Liver (tissue), 9 donors: Measurements from ENCODE around the gene NDST1. TPM values are rescaled to one million over a fixed set of nuclear protein-coding genes. Genes with fewer than 3 reads are reported as not detected.

Experiments
- DNase-seq: peaks from one replicate; pipeline ENCODE4 v3.0.0-alpha.2; 2017; ENCODE audit warnings: low spot score
- H3K27ac ChIP-seq, 2 donors: one replicate each; pipeline ENCODE4 v1.7.0; 2013; ENCODE audit warnings: inconsistent platforms in 2 of 2, low read length in 2 of 2, control low read depth in 1 of 2, low read depth in 1 of 2, mild to moderate bottlenecking in 1 of 2
- H3K27me3 ChIP-seq, 4 donors: one replicate each; pipeline versions ENCODE4 v1.6.1 to v1.7.0; 2013; ENCODE audit warnings: low read length in 3 of 4, inconsistent platforms in 1 of 4, mild to moderate bottlenecking in 1 of 4, moderate library complexity in 1 of 4; ENCODE audit not compliant: control insufficient read depth in 4 of 4, insufficient read depth in 4 of 4
- H3K36me3 ChIP-seq, 4 donors: one replicate each; pipeline versions ENCODE4 v1.6.1 to v1.7.0; 2013; ENCODE audit warnings: low read length in 3 of 4, mild to moderate bottlenecking in 3 of 4, low read depth in 1 of 4, moderate library complexity in 1 of 4; ENCODE audit not compliant: control insufficient read depth in 4 of 4, insufficient read depth in 3 of 4
- H3K4me1 ChIP-seq, 4 donors: one replicate each; pipeline versions ENCODE4 v1.6.1 to v1.7.0; 2013; ENCODE audit warnings: low read length in 3 of 4, mild to moderate bottlenecking in 3 of 4, moderate library complexity in 1 of 4; ENCODE audit not compliant: control insufficient read depth in 4 of 4, insufficient read depth in 4 of 4
- H3K4me3 ChIP-seq, 3 donors: one replicate each; pipeline versions ENCODE4 v1.6.1 to v1.7.0; 2013; ENCODE audit warnings: low read length in 3 of 3, control low read depth in 1 of 3, low read depth in 1 of 3, mild to moderate bottlenecking in 1 of 3
- H3K9ac ChIP-seq, 2 donors: one replicate each; pipeline ENCODE4 v1.7.0; 2013; ENCODE audit warnings: low read length in 2 of 2, mild to moderate bottlenecking in 2 of 2, moderate library complexity in 2 of 2, control low read depth in 1 of 2, low read depth in 1 of 2
- H3K9me3 ChIP-seq, 4 donors: one replicate each; pipeline versions ENCODE4 v1.6.1 to v1.7.0; 2013; ENCODE audit warnings: low read length in 3 of 4; ENCODE audit not compliant: control insufficient read depth in 4 of 4
- EGR1 ChIP-seq, 2 donors: IDR thresholded peaks; 2 replicates each; pipeline ENCODE4 v1.6.1; 2016 to 2018; ENCODE audit warnings: antibody characterized with exemption in 2 of 2, low read depth in 2 of 2
- FOXA1 ChIP-seq: IDR thresholded peaks from 2 replicates; pipeline ENCODE4 v1.6.1; 2016; ENCODE audit warnings: antibody characterized with exemption
- FOXA2 ChIP-seq: IDR thresholded peaks from 2 replicates; pipeline ENCODE4 v1.6.1; 2016; ENCODE audit warnings: antibody characterized with exemption
- GABPA ChIP-seq, 2 donors: IDR thresholded peaks in 1 of 2; conservative IDR thresholded peaks in 1 of 2; 2 replicates each; pipeline ENCODE4 v1.6.1; 2016; ENCODE audit warnings: antibody characterized with exemption in 2 of 2, mild to moderate bottlenecking in 1 of 2, moderate library complexity in 1 of 2
- HNF4A ChIP-seq, 2 donors: conservative IDR thresholded peaks; 2 replicates each; pipeline ENCODE4 v1.6.1; 2016; ENCODE audit warnings: antibody characterized with exemption in 2 of 2, mild to moderate bottlenecking in 2 of 2
- HNF4G ChIP-seq: IDR thresholded peaks from 2 replicates; pipeline ENCODE4 v1.6.1; 2016; ENCODE audit warnings: antibody characterized with exemption
- JUND ChIP-seq, 2 donors: IDR thresholded peaks; 2 replicates each; pipeline ENCODE4 v1.6.1; 2016; ENCODE audit warnings: antibody characterized with exemption in 2 of 2
- MAX ChIP-seq: IDR thresholded peaks from 2 replicates; pipeline ENCODE4 v1.6.1; 2016; ENCODE audit warnings: antibody characterized with exemption
- RAD21 ChIP-seq, 2 donors: IDR thresholded peaks; 2 replicates each; pipeline ENCODE4 v1.6.1; 2016; ENCODE audit warnings: antibody characterized with exemption in 2 of 2, mild to moderate bottlenecking in 2 of 2
- REST ChIP-seq: IDR thresholded peaks from 2 replicates; pipeline ENCODE4 v1.6.1; 2016; ENCODE audit warnings: antibody characterized with exemption, mild to moderate bottlenecking
- RXRA ChIP-seq, 2 donors: IDR thresholded peaks; 2 replicates each; pipeline ENCODE4 v1.6.1; 2017 to 2018; ENCODE audit warnings: antibody characterized with exemption in 2 of 2, mild to moderate bottlenecking in 1 of 2
- SP1 ChIP-seq: IDR thresholded peaks from 2 replicates; pipeline ENCODE4 v1.6.1; 2018; ENCODE audit warnings: antibody characterized with exemption, mild to moderate bottlenecking
- TAF1 ChIP-seq: conservative IDR thresholded peaks from 2 replicates; pipeline ENCODE4 v1.6.1; 2016; ENCODE audit warnings: antibody characterized with exemption, mild to moderate bottlenecking
- YY1 ChIP-seq: IDR thresholded peaks from 2 replicates; pipeline ENCODE4 v1.6.1; 2016; ENCODE audit warnings: antibody characterized with exemption, mild to moderate bottlenecking
- WGBS: extraction: QIAGEN DNeasy Blood & Tissue Kit; methylation state at CpG from one replicate; pipeline ENCODE4 v1.1.7; 2013; 5-methylcytosine and 5-hydroxymethylcytosine counted together
- polyA plus RNA-seq, 2 donors: library from polyadenylated mRNA; stranded (reverse) in 1 of 2; unstranded in 1 of 2; fragments of 200-250 nt in 1 of 2; fragments of >200 nt in 1 of 2; fragmentation: Nextera tagmentation in 1 of 2; extraction: Ambion mirVana in 1 of 2; gene quantifications; one replicate each; pipeline versions ENCODE4 v1.2.1 to v1.2.3, GENCODE V29; 2013 to 2015
- total RNA-seq, 2 donors: library from RNA; depleted of rRNA; stranded (reverse); fragments of >200 nt; gene quantifications; one replicate each; pipeline ENCODE4 v1.2.3, GENCODE V29; 2014
- TF ChIP-seq, protein P1 (sequence below): IDR thresholded peaks from 2 replicates; pipeline ENCODE4 v1.6.1; 2016; ENCODE audit warnings: antibody characterized with exemption
- TF ChIP-seq, protein P2 (sequence below): fragments of 150-350 bp; IDR thresholded peaks from 2 replicates; pipeline ENCODE4 v1.5.1; 2017; ENCODE audit warnings: improper control_type of control experiment, low read depth, low read length; ENCODE audit not compliant: missing input control
- donor health status: healthy.
- donor health status: healthy.
- donor health status: healthy.
- donor health status: healthy.
- donor health status: healthy.

Gene NDST1
- total and polyA plus RNA-seq, 4 donors, result 10.3 to 103 (median 39.0) TPM

- TF ChIP-seq GABPA (IDR thresholded peaks at IDR 0.05 in 1 of 2, conservative IDR thresholded peaks at IDR 0.05 in 1 of 2), result no peak
- TF ChIP-seq EGR1 (IDR thresholded peaks at IDR 0.05; ENCODE audit: low read depth in 2 of 2), result no peak
- TF ChIP-seq JUND (IDR thresholded peaks at IDR 0.05), result no peak
- no peak for TF ChIP-seq TAF1
- TF ChIP-seq HNF4A (conservative IDR thresholded peaks at IDR 0.05), result no peak
Observed at GRCh38 chr5:150502847-150503246, 5.1 kb upstream of the NDST1 start (continued).

GRCh38 chr5:150503386-150503785 is 4.5 kb upstream of the NDST1 start:
- WGBS, result 74% methylated on average over 4 of the region's 4 CpGs
- H3K4me3 ChIP-seq, result no peak overlapping the region

DNA sequence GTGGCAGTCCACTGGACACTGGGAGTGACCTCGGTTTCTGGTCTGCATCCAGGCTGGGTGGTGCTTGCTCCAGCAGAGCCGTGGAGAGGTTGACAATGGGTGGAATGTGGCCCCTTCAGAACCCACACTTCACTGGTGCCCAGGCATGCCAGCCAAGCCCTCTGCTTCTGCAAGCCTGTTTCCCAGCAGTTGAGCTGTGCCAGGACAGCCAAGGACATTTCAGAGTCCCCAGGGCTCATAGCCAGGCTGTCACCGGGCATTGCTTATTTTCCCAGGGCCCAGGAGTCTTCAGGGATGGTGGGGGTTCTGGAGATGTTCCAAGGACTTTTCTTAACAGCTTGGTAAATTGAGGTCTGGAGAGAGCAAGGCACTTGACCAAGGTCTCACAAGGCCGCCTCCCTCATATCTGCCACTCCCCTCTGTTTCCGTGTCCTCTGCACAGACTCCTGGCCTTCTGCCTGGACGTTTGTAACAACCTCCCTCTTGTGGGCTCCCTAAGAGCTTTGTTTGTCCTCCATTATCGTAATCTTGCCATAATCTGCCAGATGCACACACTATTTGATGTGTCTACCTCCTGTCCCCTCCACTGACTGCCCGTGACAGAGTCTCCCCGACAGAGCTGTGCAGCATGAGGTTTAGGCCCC is 3.8 kb upstream of the NDST1 start:
- 15% methylated on average over 9 of the region's 9 CpGs for WGBS
- Histone ChIP-seq H3K9ac (no peak overlapping the region), H3K27me3 (no peaks in the 10 kb centered on the region), H3K4me1 (peaks cover 76 to 100% (median 99%) of the 10 kb centered on the region in 4 donors), H3K36me3 (peaks cover 0 to 12% (median 3%) of the 10 kb centered on the region in 4 donors), H3K27ac (peak overlapping the region; percentile 29 to 54), H3K4me3 (no peak overlapping the region), H3K9me3 (no peaks in the 10 kb centered on the region)
- TF ChIP-seq MAX, result peak; percentile 40
- TF ChIP-seq JUND (IDR thresholded peaks at IDR 0.05), result peak in 1 of 2 donors; percentile 27
- no peak for TF ChIP-seq FOXA2
- peak; percentile 19 to 67 for TF ChIP-seq RXRA (IDR thresholded peaks at IDR 0.05)
- TF ChIP-seq HNF4A (conservative IDR thresholded peaks at IDR 0.05), result peak in 1 of 2 donors; percentile 56
- TF ChIP-seq, protein P1, sequence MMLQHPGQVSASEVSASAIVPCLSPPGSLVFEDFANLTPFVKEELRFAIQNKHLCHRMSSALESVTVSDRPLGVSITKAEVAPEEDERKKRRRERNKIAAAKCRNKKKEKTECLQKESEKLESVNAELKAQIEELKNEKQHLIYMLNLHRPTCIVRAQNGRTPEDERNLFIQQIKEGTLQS, result no peak
- TF ChIP-seq FOXA1, result no peak
- TF ChIP-seq GABPA (IDR thresholded peaks at IDR 0.05 in 1 of 2, conservative IDR thresholded peaks at IDR 0.05 in 1 of 2), result no peak
- peak; percentile 22 for TF ChIP-seq SP1
- peak; percentile 63 for TF ChIP-seq YY1
- TF ChIP-seq, protein P2, sequence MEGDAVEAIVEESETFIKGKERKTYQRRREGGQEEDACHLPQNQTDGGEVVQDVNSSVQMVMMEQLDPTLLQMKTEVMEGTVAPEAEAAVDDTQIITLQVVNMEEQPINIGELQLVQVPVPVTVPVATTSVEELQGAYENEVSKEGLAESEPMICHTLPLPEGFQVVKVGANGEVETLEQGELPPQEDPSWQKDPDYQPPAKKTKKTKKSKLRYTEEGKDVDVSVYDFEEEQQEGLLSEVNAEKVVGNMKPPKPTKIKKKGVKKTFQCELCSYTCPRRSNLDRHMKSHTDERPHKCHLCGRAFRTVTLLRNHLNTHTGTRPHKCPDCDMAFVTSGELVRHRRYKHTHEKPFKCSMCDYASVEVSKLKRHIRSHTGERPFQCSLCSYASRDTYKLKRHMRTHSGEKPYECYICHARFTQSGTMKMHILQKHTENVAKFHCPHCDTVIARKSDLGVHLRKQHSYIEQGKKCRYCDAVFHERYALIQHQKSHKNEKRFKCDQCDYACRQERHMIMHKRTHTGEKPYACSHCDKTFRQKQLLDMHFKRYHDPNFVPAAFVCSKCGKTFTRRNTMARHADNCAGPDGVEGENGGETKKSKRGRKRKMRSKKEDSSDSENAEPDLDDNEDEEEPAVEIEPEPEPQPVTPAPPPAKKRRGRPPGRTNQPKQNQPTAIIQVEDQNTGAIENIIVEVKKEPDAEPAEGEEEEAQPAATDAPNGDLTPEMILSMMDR, result no peak
- peak in 1 of 2 donors; percentile 35 for TF ChIP-seq RAD21 (IDR thresholded peaks at IDR 0.05)
- no peak for TF ChIP-seq REST
- no peak for DNase-seq

More at GRCh38 chr5:150503386-150503785, 4.5 kb upstream of the NDST1 start:
- H3K27me3 ChIP-seq, result no peaks in the 10 kb centered on the region
- no peak for DNase-seq
- peak overlapping the region; percentile 29 to 54 for H3K27ac ChIP-seq
- no peaks in the 10 kb centered on the region for H3K9me3 ChIP-seq
- no peak overlapping the region for H3K9ac ChIP-seq
- peaks cover 0 to 12% (median 3%) of the 10 kb centered on the region in 4 donors for H3K36me3 ChIP-seq
- no peak for TF ChIP-seq GABPA (IDR thresholded peaks at IDR 0.05 in 1 of 2, conservative IDR thresholded peaks at IDR 0.05 in 1 of 2)
- no peak for TF ChIP-seq FOXA2
- TF ChIP-seq MAX, result no peak
- TF ChIP-seq SP1, result no peak
- TF ChIP-seq HNF4G, result no peak
- TF ChIP-seq JUND (IDR thresholded peaks at IDR 0.05), result no peak
- TF ChIP-seq RXRA (IDR thresholded peaks at IDR 0.05), result no peak
- TF ChIP-seq, protein P2, result no peak
- H3K4me1 ChIP-seq, result peaks cover 76 to 100% (median 99%) of the 10 kb centered on the region in 4 donors
